A549 (cell line): Measurements from ENCODE around the gene HSPBP1. TPM values are rescaled to one million over a fixed set of nuclear protein-coding genes. Genes with fewer than 3 reads are reported as not detected.

Experiments
- ATAC-seq, 2 experiments: fragments of 200-7000 bp in 1 of 2; fragments of >200 bp in 1 of 2; cut with Nextera tagmentation in 1 of 2; cut with Tn5 transposase in 1 of 2; 3 replicates each; pipeline versions ENCODE4 v1.8.0 to v1.9.1; 2018 to 2020; ENCODE audit warnings: mild to moderate bottlenecking in 1 of 2, moderate library complexity in 1 of 2
- CTCF ChIA-PET: fragments of 300-600 bp; sonication (Branson Sonifier 250); formaldehyde crosslinking; extraction: SDS; loops from one replicate; lab custom pipeline; 2021; ENCODE audit warnings: antibody characterized with exemption, inconsistent platforms; lab: Yijun Ruan, JAX
- POLR2A ChIA-PET: fragments of 350-600 bp; formaldehyde crosslinking; extraction: SDS; loops from one replicate; lab custom pipeline; 2021; ENCODE audit warnings: antibody characterized with exemption, inconsistent platforms; lab: Yijun Ruan, JAX
- DNase-seq, 2 experiments: peaks; one replicate each; pipeline versions ENCODE4 v3.0.0 to v3.0.0-alpha.2; 2011 to 2016; ENCODE audit warnings: low read depth in 1 of 2, low spot score in 1 of 2
- FAIRE-seq: peaks from 2 replicates; lab custom pipeline; 2011; peaks lifted over from hg19 to GRCh38; lab: Jason Lieb, UNC
- H3K27ac ChIP-seq, 2 experiments: fragments of >200 bp; sonication (Bioruptor Twin); formaldehyde crosslinking; 3 replicates each; pipeline ENCODE4 v1.5.1; 2016 to 2017
- H3K4me1 ChIP-seq: fragments of >200 bp; sonication (Bioruptor Twin); formaldehyde crosslinking; 3 replicates; pipeline ENCODE4 v1.6.1; 2016
- H3K4me2 ChIP-seq: fragments of >200 bp; sonication (Bioruptor Twin); formaldehyde crosslinking; 3 replicates; pipeline ENCODE4 v1.6.1; 2016
- H3K4me3 ChIP-seq: fragments of >200 bp; sonication (Bioruptor Twin); formaldehyde crosslinking; 3 replicates; pipeline ENCODE4 v1.5.1; 2016
- H3K9me3 ChIP-seq: fragments of >200 bp; sonication (Bioruptor Twin); formaldehyde crosslinking; 3 replicates; pipeline ENCODE4 v1.6.1; 2016
- CBX8 ChIP-seq: fragments of 200-600 bp; sonication (generic); IDR thresholded peaks from 2 replicates; pipeline ENCODE4 v1.6.1; 2016
- EHMT2 ChIP-seq: fragments of 200-600 bp; sonication (generic); IDR thresholded peaks from 2 replicates; pipeline ENCODE4 v1.6.1; 2016; ENCODE audit warnings: antibody characterized with exemption, low read depth, mild to moderate bottlenecking, moderate library complexity
- FOSB ChIP-seq: fragments of 250-450 bp; sonication (Bioruptor Pico); IDR thresholded peaks from 2 replicates; pipeline ENCODE4 v1.5.0; 2020; ENCODE audit warnings: mild to moderate bottlenecking, moderate library complexity
- HDAC2 ChIP-seq: fragments of 200-600 bp; sonication (generic); IDR thresholded peaks from 2 replicates; pipeline ENCODE4 v1.6.1; 2016
- HEYL ChIP-seq: fragments of 250-450 bp; sonication (Bioruptor Pico); IDR thresholded peaks from 2 replicates; pipeline ENCODE4 v1.8.0; 2021; ENCODE audit warnings: mild to moderate bottlenecking, moderate library complexity
- HOXB13 ChIP-seq: fragments of 250-450 bp; sonication (Bioruptor Pico); IDR thresholded peaks from 2 replicates; pipeline ENCODE4 v1.5.0; 2020; ENCODE audit warnings: low read depth, mild to moderate bottlenecking, moderate library complexity
- KDM1A ChIP-seq: fragments of 200-600 bp; sonication (generic); IDR thresholded peaks from 2 replicates; pipeline ENCODE4 v1.6.1; 2016; ENCODE audit warnings: low read depth, mild to moderate bottlenecking
- KDM5A ChIP-seq: fragments of 200-600 bp; sonication (generic); IDR thresholded peaks from 2 replicates; pipeline ENCODE4 v1.6.1; 2016; ENCODE audit warnings: antibody characterized with exemption, mild to moderate bottlenecking
- MAFK ChIP-seq: fragments of 450-650 bp; IDR thresholded peaks from 2 replicates; pipeline ENCODE4 v1.6.1; 2014; ENCODE audit not compliant: partially characterized antibody
- MAZ ChIP-seq: fragments of 150-350 bp; IDR thresholded peaks from 2 replicates; pipeline ENCODE4 v1.6.1; 2014; ENCODE audit warnings: antibody characterized with exemption, low read depth, low read length, borderline replicate concordance
- MYC ChIP-seq: IDR thresholded peaks from 2 replicates; pipeline ENCODE4 v1.6.1; 2012; ENCODE audit warnings: mild to moderate bottlenecking, inconsistent platforms, low read length, improper control_type of control experiment, borderline replicate concordance
- NFE2L2 ChIP-seq: fragments of 150-350 bp; conservative IDR thresholded peaks from 2 replicates; pipeline ENCODE4 v1.6.1; 2014; ENCODE audit warnings: low read length
- NPAS2 ChIP-seq: fragments of 250-450 bp; sonication (Bioruptor Pico); IDR thresholded peaks from 2 replicates; pipeline ENCODE4 v1.8.0; 2022; ENCODE audit warnings: mild to moderate bottlenecking, moderate library complexity, borderline replicate concordance
- NR3C1 ChIP-seq: fragments of >200 bp; sonication (Bioruptor Twin); formaldehyde crosslinking; IDR thresholded peaks from 3 replicates; pipeline ENCODE4 v1.6.1; 2017
- POLR2AphosphoS2 ChIP-seq: conservative IDR thresholded peaks from 2 replicates; pipeline ENCODE4 v1.6.1; 2012; ENCODE audit warnings: low read length, improper control_type of control experiment, inconsistent platforms
- RAD21 ChIP-seq, 2 experiments: fragments of >200 bp in 1 of 2; sonication (Bioruptor Twin) in 1 of 2; formaldehyde crosslinking in 1 of 2; IDR thresholded peaks in 1 of 2; conservative IDR thresholded peaks in 1 of 2; 2 replicates in 1 of 2; 3 replicates in 1 of 2; pipeline ENCODE4 v1.6.1; 2012 to 2018; ENCODE audit warnings: inconsistent platforms in 1 of 2
- RCOR1 ChIP-seq: fragments of 150-350 bp; IDR thresholded peaks from 2 replicates; pipeline ENCODE4 v1.6.1; 2014; ENCODE audit warnings: antibody characterized with exemption, low read length, low read depth
- RNF2 ChIP-seq: fragments of 200-600 bp; sonication (generic); IDR thresholded peaks from 2 replicates; pipeline ENCODE4 v1.6.1; 2016; ENCODE audit warnings: low read depth, mild to moderate bottlenecking, antibody characterized with exemption, moderate library complexity, borderline replicate concordance
- SMC3 ChIP-seq: fragments of >200 bp; sonication (Bioruptor Twin); formaldehyde crosslinking; IDR thresholded peaks from 3 replicates; pipeline ENCODE4 v1.6.1; 2018; ENCODE audit warnings: inconsistent platforms
- ZC3H11A ChIP-seq: fragments of 450-650 bp; IDR thresholded peaks from 2 replicates; pipeline ENCODE4 v1.6.1; 2014; ENCODE audit warnings: antibody characterized with exemption, mild to moderate bottlenecking
- WGBS: methylation state at CpG from one replicate; pipeline ENCODE4 v1.1.6; 2017; ENCODE audit errors: missing lambda C conversion rate; 5-methylcytosine and 5-hydroxymethylcytosine counted together
- polyA plus RNA-seq, 4 experiments: library from polyadenylated mRNA; depleted of rRNA in 3 of 4; stranded (reverse); fragments of >200 nt; fragmentation: RNase III in 1 of 4; extraction: RNeasy Plus Mini Kit Qiagen cat#74134 plus additional on column Dnase treatment in 1 of 4; gene quantifications; 2 replicates in 3 of 4; 3 replicates in 1 of 4; pipeline ENCODE4 v1.2.3, GENCODE V29; 2011 to 2017
- TF ChIP-seq, protein P1 (sequence below): fragments of 250-450 bp; sonication (Bioruptor Pico); IDR thresholded peaks from 2 replicates; pipeline ENCODE4 v1.5.0; 2021; ENCODE audit warnings: mild to moderate bottlenecking, moderate library complexity, borderline replicate concordance
- TF ChIP-seq, protein P2 (sequence below): fragments of 250-450 bp; sonication (Bioruptor Pico); IDR thresholded peaks from 2 replicates; pipeline ENCODE4 v1.5.0; 2020; ENCODE audit warnings: low read depth, mild to moderate bottlenecking, moderate library complexity
- TF ChIP-seq, protein P3 (sequence below): IDR thresholded peaks from 2 replicates; pipeline ENCODE4 v1.6.1; 2012; ENCODE audit warnings: low read depth, borderline replicate concordance
- TF ChIP-seq, protein P4 (sequence below): fragments of 200-600 bp; sonication (generic); IDR thresholded peaks from 2 replicates; pipeline ENCODE4 v1.6.1; 2016; ENCODE audit warnings: antibody characterized with exemption, mild to moderate bottlenecking, moderate library complexity

The HSPBP1 gene
- polyA plus RNA-seq, 2 of the 4 experiments (the other 2 are of a cell fraction): 52.1 to 121 TPM

DNA sequence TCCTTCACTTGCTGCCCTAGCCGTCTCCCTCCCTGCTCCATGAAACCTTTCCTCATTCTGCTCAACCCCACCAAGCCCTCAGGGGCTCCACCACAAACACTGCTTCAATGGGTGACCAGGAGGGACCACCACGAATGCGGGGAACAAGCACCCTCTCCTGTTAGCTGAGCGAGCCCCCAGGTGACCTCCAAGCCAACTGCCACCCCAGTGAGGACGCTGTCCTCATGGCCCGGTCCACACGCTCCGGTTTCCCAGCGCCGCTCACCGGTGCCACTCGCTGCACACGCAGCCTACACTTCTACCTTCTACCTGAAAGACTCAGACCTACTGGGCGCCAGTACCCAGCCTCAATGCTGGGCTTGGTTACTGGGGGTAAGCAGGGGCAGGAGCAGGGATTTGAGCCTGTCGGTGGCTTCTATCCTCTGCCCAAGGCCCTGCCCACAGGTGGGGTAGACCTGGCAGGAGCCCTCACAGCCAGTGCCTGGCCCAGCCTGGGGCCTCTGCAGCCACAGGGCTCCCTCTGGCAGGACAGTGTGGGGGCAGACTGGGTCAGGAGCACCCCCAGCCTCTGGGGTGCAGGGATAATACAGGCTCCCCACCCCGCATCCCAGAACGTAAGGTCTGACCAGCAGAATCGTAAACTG is 50.6 kb downstream of the HSPBP1 start:
- Histone ChIP-seq H3K9me3 (no peaks in the 10 kb centered on the region), H3K4me2 (0 out of 3 replicates have a peak overlapping the region, but pooled peaks have one; percentile 1), H3K4me3 (no peak overlapping the region), H3K4me1 (peaks cover 19% of the 10 kb centered on the region), H3K27ac (peak overlapping the region in 1 of 2 experiments; percentile 32; a peak in 1 of 6 replicates)
- 93% methylated on average over 18 of the region's 18 CpGs for WGBS
- FAIRE-seq (no peak), DNase-seq (no peak), ATAC-seq (0 out of 6 replicates have a peak, but pooled peaks of 1 of the 2 experiments have one; percentile 6)
- CTCF ChIA-PET: interaction anchor here (0.6 to 1.9 kb wide), 4 partner anchors 9 to 133 kb away, joined by 3 to 6 read pairs (median 4); no protein-coding TSS in a partner anchor
- TF ChIP-seq RCOR1 (no peak), POLR2AphosphoS2 (no peak), SMC3 (no peak), RNF2 (no peak), RAD21 (conservative IDR thresholded peaks at IDR 0.05 in 1 of 2, IDR thresholded peaks at IDR 0.05 in 1 of 2) (no peak)
- POLR2A ChIA-PET: no interaction called here

DNA sequence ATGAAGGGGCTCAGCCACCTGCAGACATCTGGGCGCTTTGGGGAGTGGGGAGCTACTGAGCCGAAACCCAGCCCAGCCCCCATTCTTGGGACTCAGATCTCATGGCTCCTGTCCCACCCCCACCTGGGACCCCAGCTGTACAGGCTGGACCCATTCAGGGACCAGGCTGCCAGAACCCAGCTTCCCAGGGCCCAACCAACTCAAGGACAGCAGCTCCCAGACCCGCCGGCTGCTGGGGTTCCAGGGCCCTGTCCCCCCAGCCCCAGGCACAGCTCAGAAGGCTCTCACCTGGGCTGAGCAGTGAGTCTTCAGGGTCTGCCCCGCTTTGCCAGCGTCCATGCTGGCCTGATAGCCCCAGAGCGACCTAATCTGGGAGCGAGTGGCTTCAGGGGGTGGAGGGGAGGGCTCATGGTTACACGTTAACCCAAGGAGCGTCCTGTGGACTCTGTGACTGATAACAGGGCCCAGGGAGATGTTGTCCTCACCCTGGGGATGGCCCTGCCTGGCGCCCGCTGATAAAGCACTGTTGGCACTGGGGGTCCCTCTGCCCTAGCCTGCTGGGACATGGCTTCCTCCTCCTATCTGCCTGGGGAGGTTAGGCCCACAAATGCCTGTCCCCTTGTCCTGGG is 51.4 kb downstream of the HSPBP1 start, which contains the start of gene TMEM86B:
TSS of gene TMEM86B (minus strand) at position 361 of the 629 bp plus-strand sequence. CDS start at position 339, 22 bp downstream.
- WGBS: 63% methylated on average over 10 of the region's 12 CpGs
- TF ChIP-seq, protein P1, sequence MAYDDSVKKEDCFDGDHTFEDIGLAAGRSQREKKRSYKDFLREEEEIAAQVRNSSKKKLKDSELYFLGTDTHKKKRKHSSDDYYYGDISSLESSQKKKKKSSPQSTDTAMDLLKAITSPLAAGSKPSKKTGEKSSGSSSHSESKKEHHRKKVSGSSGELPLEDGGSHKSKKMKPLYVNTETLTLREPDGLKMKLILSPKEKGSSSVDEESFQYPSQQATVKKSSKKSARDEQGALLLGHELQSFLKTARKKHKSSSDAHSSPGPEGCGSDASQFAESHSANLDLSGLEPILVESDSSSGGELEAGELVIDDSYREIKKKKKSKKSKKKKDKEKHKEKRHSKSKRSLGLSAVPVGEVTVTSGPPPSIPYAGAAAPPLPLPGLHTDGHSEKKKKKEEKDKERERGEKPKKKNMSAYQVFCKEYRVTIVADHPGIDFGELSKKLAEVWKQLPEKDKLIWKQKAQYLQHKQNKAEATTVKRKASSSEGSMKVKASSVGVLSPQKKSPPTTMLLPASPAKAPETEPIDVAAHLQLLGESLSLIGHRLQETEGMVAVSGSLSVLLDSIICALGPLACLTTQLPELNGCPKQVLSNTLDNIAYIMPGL: no peak
- TF ChIP-seq HOXB13 (no peak), POLR2AphosphoS2 (no peak), MAZ (no peak), RNF2 (no peak), NFE2L2 (no peak), HEYL (CRISPR knock-in tag) (no peak), HDAC2 (no peak)
- TF ChIP-seq, protein P2, sequence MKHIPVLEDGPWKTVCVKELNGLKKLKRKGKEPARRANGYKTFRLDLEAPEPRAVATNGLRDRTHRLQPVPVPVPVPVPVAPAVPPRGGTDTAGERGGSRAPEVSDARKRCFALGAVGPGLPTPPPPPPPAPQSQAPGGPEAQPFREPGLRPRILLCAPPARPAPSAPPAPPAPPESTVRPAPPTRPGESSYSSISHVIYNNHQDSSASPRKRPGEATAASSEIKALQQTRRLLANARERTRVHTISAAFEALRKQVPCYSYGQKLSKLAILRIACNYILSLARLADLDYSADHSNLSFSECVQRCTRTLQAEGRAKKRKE (CRISPR knock-in tag): no peak
- H3K27ac ChIP-seq: peak within 1 kb of the TSS in 1 of 2 experiments; percentile 32; a peak in 2 of 6 replicates
- no peaks in the 10 kb centered on the region for H3K9me3 ChIP-seq
- peaks cover 19% of the 10 kb centered on the region for H3K4me1 ChIP-seq
- DNase-seq (no peak), ATAC-seq (peak in 1 of 2 experiments; percentile 18; a peak in 3 of 6 replicates), FAIRE-seq (no peak)
- CTCF ChIA-PET: interaction anchor here (0.6 to 2.6 kb wide), 8 partner anchors 8 to 190 kb away, joined by 3 to 11 read pairs (median 4); partner anchors contain the start of gene DNAAF3
- POLR2A ChIA-PET: interaction anchor here (1.7 kb wide), 1 partner anchor 31 kb away, joined by 6 read pairs; the partner anchor contains the start of gene PPP6R1
- 0 out of 3 replicates have a peak within 1 kb of the TSS, but pooled peaks have one; percentile 1 for H3K4me2 ChIP-seq
- H3K4me3 ChIP-seq: no peak within 1 kb of the TSS

DNA sequence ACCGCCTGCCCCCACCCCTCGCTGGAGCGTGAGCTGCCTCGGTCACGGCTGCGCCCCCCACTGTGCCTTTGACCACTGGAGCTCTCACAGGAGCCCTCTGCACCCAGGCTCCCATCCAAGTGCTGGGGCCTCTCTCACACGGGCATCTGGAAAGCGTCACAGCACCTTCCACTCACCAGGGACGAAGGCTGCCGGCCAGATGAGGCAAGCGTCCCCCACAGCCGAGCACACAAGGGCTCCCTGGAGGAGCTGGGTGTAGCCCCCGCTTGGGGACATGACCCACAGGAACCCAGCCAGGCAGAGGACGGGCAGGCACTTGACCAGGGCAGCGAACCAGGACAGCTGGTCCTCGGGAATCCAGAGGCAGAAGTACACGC is 51.9 kb downstream of the HSPBP1 start:
- CTCF ChIA-PET: interaction anchor here (0.6 to 2.6 kb wide), 7 partner anchors 8 to 191 kb away, joined by 3 to 11 read pairs (median 4); partner anchors contain the start of gene DNAAF3
- TF ChIP-seq MAFK: no peak
- TF ChIP-seq RAD21 (conservative IDR thresholded peaks at IDR 0.05 in 1 of 2, IDR thresholded peaks at IDR 0.05 in 1 of 2): no peak
- TF ChIP-seq KDM5A: no peak
- TF ChIP-seq FOSB: no peak
- no peak for TF ChIP-seq ZC3H11A
- no peak for TF ChIP-seq NR3C1
- TF ChIP-seq MYC: no peak
- TF ChIP-seq HOXB13: no peak
- TF ChIP-seq CBX8: no peak
- TF ChIP-seq, protein P3, sequence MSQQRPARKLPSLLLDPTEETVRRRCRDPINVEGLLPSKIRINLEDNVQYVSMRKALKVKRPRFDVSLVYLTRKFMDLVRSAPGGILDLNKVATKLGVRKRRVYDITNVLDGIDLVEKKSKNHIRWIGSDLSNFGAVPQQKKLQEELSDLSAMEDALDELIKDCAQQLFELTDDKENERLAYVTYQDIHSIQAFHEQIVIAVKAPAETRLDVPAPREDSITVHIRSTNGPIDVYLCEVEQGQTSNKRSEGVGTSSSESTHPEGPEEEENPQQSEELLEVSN: no peak
- TF ChIP-seq, protein P4, sequence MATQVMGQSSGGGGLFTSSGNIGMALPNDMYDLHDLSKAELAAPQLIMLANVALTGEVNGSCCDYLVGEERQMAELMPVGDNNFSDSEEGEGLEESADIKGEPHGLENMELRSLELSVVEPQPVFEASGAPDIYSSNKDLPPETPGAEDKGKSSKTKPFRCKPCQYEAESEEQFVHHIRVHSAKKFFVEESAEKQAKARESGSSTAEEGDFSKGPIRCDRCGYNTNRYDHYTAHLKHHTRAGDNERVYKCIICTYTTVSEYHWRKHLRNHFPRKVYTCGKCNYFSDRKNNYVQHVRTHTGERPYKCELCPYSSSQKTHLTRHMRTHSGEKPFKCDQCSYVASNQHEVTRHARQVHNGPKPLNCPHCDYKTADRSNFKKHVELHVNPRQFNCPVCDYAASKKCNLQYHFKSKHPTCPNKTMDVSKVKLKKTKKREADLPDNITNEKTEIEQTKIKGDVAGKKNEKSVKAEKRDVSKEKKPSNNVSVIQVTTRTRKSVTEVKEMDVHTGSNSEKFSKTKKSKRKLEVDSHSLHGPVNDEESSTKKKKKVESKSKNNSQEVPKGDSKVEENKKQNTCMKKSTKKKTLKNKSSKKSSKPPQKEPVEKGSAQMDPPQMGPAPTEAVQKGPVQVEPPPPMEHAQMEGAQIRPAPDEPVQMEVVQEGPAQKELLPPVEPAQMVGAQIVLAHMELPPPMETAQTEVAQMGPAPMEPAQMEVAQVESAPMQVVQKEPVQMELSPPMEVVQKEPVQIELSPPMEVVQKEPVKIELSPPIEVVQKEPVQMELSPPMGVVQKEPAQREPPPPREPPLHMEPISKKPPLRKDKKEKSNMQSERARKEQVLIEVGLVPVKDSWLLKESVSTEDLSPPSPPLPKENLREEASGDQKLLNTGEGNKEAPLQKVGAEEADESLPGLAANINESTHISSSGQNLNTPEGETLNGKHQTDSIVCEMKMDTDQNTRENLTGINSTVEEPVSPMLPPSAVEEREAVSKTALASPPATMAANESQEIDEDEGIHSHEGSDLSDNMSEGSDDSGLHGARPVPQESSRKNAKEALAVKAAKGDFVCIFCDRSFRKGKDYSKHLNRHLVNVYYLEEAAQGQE: no peak
- no peak for TF ChIP-seq EHMT2
- no peak for TF ChIP-seq NFE2L2
- TF ChIP-seq KDM1A: no peak
- TF ChIP-seq NPAS2 (CRISPR knock-in tag): no peak

More for the DNA sequence above, 51.9 kb downstream of the HSPBP1 start:
- WGBS: 94% methylated on average over 17 of the region's 17 CpGs
- no peak for FAIRE-seq
- Histone ChIP-seq H3K4me1 (peaks cover 19% of the 10 kb centered on the region), H3K4me3 (no peak overlapping the region), H3K4me2 (no peak overlapping the region), H3K9me3 (no peaks in the 10 kb centered on the region), H3K27ac (peak overlapping the region in 1 of 2 experiments; percentile 32; a peak in 1 of 6 replicates)
- no peak for DNase-seq
- ATAC-seq: no peak
- POLR2A ChIA-PET: interaction anchor here (1.7 kb wide), 1 partner anchor 31 kb away, joined by 6 read pairs; the partner anchor contains the start of gene PPP6R1
